ENCODE data around the gene P3H3. TPM values are rescaled to one million over a fixed set of nuclear protein-coding genes. Genes with fewer than 3 reads are reported as not detected.

Gene P3H3
- total RNA-seq, 1 experiment from 2014 or later = 25.6 TPM

GRCh38 chr12:6867413-6868210 lies 39.4 kb downstream of the P3H3 start, which contains the start of gene TPI1:
Gene TPI1, plus strand, starts transcription at chr12:6867531. Its CDS starts 36 bp downstream, at chr12:6867567.
- ChIA-PET POLR2A (interaction anchor here (0.7 to 5.4 kb wide), 9 partner anchors 15 to 178 kb away, joined by 3 to 102 read pairs (median 5); partner anchors contain the start of genes CDCA3, COPS7A, RNU7-1 and USP5), CTCF (interaction anchor here (0.5 to 4.2 kb wide), 9 partner anchors 15 to 525 kb away, joined by 3 to 68 read pairs (median 5); partner anchors contain the start of genes ATN1, CDCA3, TNFRSF1A and USP5)
- Mint-ChIP-seq H3K27ac (ENCODE audit: unreplicated experiment) (peak within 1 kb of the TSS; percentile 94), H3K27me3 (ENCODE audit: insufficient read depth, unreplicated experiment) (no peaks in the 10 kb centered on the region), H3K4me1 (ENCODE audit: low read depth, unreplicated experiment) (peaks cover 47% of the 10 kb centered on the region), H3K9me3 (ENCODE audit: unreplicated experiment) (no peaks in the 10 kb centered on the region), H3K4me3 (ENCODE audit: unreplicated experiment) (peak within 1 kb of the TSS; percentile 95), H3K36me3 (ENCODE audit: insufficient read depth, unreplicated experiment) (peaks cover 99% of the 10 kb centered on the region)
- Histone ChIP-seq H3K36me3 (ENCODE audit: control insufficient read depth, insufficient read depth, low read length) (peaks cover 18% of the 10 kb centered on the region), H3K27me3 (replicated peaks; ENCODE audit: control insufficient read depth, insufficient read depth, low read length) (no peaks in the 10 kb centered on the region), H3K4me3 (ENCODE audit: low read depth, low read length) (peak within 1 kb of the TSS; percentile 97), H3K9me3 (no peaks in the 10 kb centered on the region), H3K4me1 (peaks cover 31% of the 10 kb centered on the region)
- BruUV-seq (replicated peaks) = no TSS peak
- DNase-seq = peak; percentile 88 to 92
- no peak for TF ChIP-seq CTCF (IDR thresholded peaks at IDR 0.05; ENCODE audit: insufficient read depth in 1 of 2, low read depth in 1 of 2, low read length in 1 of 2, severe bottlenecking in 1 of 2, unreplicated experiment in 1 of 2)
- intact Hi-C loops (cut with micrococcal nuclease; ENCODE audit: unreplicated experiment) = loop anchor here (2.0 kb wide), 2 partner anchors 57 to 75 kb away; partner anchors contain the start of gene RNU7-1

- no TSS peak for BruUV-seq (replicated peaks)
- intact Hi-C loops (cut with micrococcal nuclease; ENCODE audit: unreplicated experiment) = loop anchor here (1.0 to 2.0 kb wide), 5 partner anchors 16 to 74 kb away; partner anchors contain the start of genes RNU7-1 and USP5
- H3K4me1 Mint-ChIP-seq (ENCODE audit: low read depth, unreplicated experiment) = peaks cover 47% of the 10 kb centered on the region
Measured at GRCh38 chr12:6868211-6869048, 40.2 kb downstream of the P3H3 start.

More at GRCh38 chr12:6868211-6869048, 40.2 kb downstream of the P3H3 start:
- ChIA-PET CTCF (interaction anchor here (0.6 to 4.2 kb wide), 16 partner anchors 16 to 150 kb away, joined by 3 to 68 read pairs (median 8); partner anchors contain the start of genes C12orf57, CDCA3, LPCAT3 and LRRC23), POLR2A (interaction anchor here (0.8 to 5.4 kb wide), 10 partner anchors 16 to 179 kb away, joined by 3 to 102 read pairs (median 10); partner anchors contain the start of genes C12orf57, CDCA3, COPS7A and RNU7-1)
- H3K9me3 Mint-ChIP-seq (ENCODE audit: unreplicated experiment) = no peaks in the 10 kb centered on the region
- Histone ChIP-seq H3K36me3 (ENCODE audit: control insufficient read depth, insufficient read depth, low read length) (peaks cover 14% of the 10 kb centered on the region), H3K27me3 (replicated peaks; ENCODE audit: control insufficient read depth, insufficient read depth, low read length) (no peaks in the 10 kb centered on the region), H3K4me1 (peaks cover 31% of the 10 kb centered on the region), H3K4me3 (ENCODE audit: low read depth, low read length) (peak overlapping the region; percentile 97), H3K9me3 (no peaks in the 10 kb centered on the region)
- H3K4me3 Mint-ChIP-seq (ENCODE audit: unreplicated experiment) = peak overlapping the region; percentile 95
- no peaks in the 10 kb centered on the region for H3K27me3 Mint-ChIP-seq (ENCODE audit: insufficient read depth, unreplicated experiment)
- peaks cover 99% of the 10 kb centered on the region for H3K36me3 Mint-ChIP-seq (ENCODE audit: insufficient read depth, unreplicated experiment)
- no peak for DNase-seq
- no peak for TF ChIP-seq CTCF (IDR thresholded peaks at IDR 0.05; ENCODE audit: insufficient read depth in 1 of 2, low read depth in 1 of 2, low read length in 1 of 2, severe bottlenecking in 1 of 2, unreplicated experiment in 1 of 2)
- peak overlapping the region; percentile 94 for H3K27ac Mint-ChIP-seq (ENCODE audit: unreplicated experiment)
